DOHH2 (cell line): ENCODE data around the gene SLC38A11.

ENCODE experiments used
- EZH2phosphoT487 ChIP-seq: fragments of 200-600 bp; sonication (generic); IDR thresholded peaks from 2 replicates; pipeline ENCODE4 v1.6.1; 2017; ENCODE audit warnings: borderline replicate concordance, mild to moderate bottlenecking, antibody characterized with exemption, low read length, moderate library complexity, mixed read lengths
- TF ChIP-seq, protein P1 (sequence below): fragments of 200-600 bp; sonication (generic); IDR thresholded peaks from one replicate; pipeline ENCODE4 v1.5.1; 2014; ENCODE audit warnings: antibody characterized with exemption, mild to moderate bottlenecking, low read depth, low read length; ENCODE audit not compliant: poor library complexity, severe bottlenecking

GRCh38 chr2:164943289-164943688, 12.0 kb downstream of the SLC38A11 start:
- TF ChIP-seq, protein P1, sequence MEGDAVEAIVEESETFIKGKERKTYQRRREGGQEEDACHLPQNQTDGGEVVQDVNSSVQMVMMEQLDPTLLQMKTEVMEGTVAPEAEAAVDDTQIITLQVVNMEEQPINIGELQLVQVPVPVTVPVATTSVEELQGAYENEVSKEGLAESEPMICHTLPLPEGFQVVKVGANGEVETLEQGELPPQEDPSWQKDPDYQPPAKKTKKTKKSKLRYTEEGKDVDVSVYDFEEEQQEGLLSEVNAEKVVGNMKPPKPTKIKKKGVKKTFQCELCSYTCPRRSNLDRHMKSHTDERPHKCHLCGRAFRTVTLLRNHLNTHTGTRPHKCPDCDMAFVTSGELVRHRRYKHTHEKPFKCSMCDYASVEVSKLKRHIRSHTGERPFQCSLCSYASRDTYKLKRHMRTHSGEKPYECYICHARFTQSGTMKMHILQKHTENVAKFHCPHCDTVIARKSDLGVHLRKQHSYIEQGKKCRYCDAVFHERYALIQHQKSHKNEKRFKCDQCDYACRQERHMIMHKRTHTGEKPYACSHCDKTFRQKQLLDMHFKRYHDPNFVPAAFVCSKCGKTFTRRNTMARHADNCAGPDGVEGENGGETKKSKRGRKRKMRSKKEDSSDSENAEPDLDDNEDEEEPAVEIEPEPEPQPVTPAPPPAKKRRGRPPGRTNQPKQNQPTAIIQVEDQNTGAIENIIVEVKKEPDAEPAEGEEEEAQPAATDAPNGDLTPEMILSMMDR = no peak
- no peak for TF ChIP-seq EZH2phosphoT487
